DMS53 (cell line): ENCODE results near the gene VIM.

Experiments used
- DNase-seq: peaks from one replicate; lab custom pipeline; 2025; lab: John Stamatoyannopoulos, UW

Gene VIM

GRCh38 chr10:17209881-17210280 lies 18.2 kb upstream of the VIM start:
- DNase-seq, result no peak

- DNase-seq, result no peak
These were observed 17.7 kb upstream of the VIM start for GRCh38 chr10:17210361-17210760.

GRCh38 chr10:17212802-17213221 lies 15.2 kb upstream of the VIM start:
- no peak for DNase-seq

GRCh38 chr10:17213646-17214349 lies 14.2 kb upstream of the VIM start:
- peak; percentile 54 for DNase-seq

GRCh38 chr10:17214526-17214925 lies 13.5 kb upstream of the VIM start:
- no peak for DNase-seq

- DNase-seq, result peak; percentile 26
These were observed 12.9 kb upstream of the VIM start for GRCh38 chr10:17214971-17215781.

- DNase-seq, result no peak
These were observed 12.3 kb upstream of the VIM start for GRCh38 chr10:17215782-17216122.

- DNase-seq, result peak; percentile 80
These were observed 11.7 kb upstream of the VIM start for GRCh38 chr10:17216217-17216900.

GRCh38 chr10:17216901-17217395 lies 11.1 kb upstream of the VIM start:
- DNase-seq, result no peak

GRCh38 chr10:17217631-17218232 lies 10.3 kb upstream of the VIM start:
- DNase-seq, result no peak

- DNase-seq, result no peak
These were observed 9.0 kb upstream of the VIM start for GRCh38 chr10:17219024-17219423.

GRCh38 chr10:17220652-17221100 lies 7.4 kb upstream of the VIM start:
- DNase-seq, result peak; percentile 85

- DNase-seq, result no peak
These were observed 5.7 kb upstream of the VIM start for GRCh38 chr10:17222329-17222728.

GRCh38 chr10:17225808-17226207 lies 2.2 kb upstream of the VIM start:
- DNase-seq, result no peak

- peak; percentile 28 for DNase-seq
These were observed 1.1 kb upstream of the VIM start for GRCh38 chr10:17226891-17227303.

GRCh38 chr10:17227367-17228090 lies 512 bp upstream of the VIM start:
- DNase-seq, result peak; percentile 61

- DNase-seq, result peak; percentile 81
These were observed 1.1 kb downstream of the VIM start for GRCh38 chr10:17229016-17229716.

GRCh38 chr10:17229717-17229966 lies 1.6 kb downstream of the VIM start:
- peak; percentile 81 for DNase-seq

- DNase-seq, result peak; percentile 91
These were observed 2.1 kb downstream of the VIM start for GRCh38 chr10:17229967-17230682.

- DNase-seq, result no peak
These were observed 3.7 kb downstream of the VIM start for GRCh38 chr10:17231788-17232187.
